ENCODE data around the gene RAP1GAP2.

Gene RAP1GAP2

DNA sequence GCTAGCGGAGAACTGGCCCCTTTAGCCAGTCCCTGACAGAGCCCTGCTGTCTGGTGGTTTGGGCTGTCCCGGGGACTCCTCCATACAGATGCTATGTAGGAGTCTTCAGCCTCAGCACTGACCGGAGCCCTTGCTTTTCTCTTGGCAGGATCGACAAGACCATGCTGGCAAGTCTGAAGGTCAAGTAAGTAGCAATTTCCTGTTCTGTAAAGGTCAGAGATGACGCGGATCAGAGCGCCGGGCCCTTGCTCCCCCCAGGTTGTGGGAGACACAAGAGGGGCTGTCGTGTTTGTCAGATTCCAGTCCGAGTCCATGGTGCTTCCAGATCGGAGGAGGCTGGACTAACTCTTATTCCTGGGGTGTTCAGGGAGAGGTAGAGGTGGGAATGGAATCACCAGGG lies 4.1 kb downstream of the RAP1GAP2 start:
- no peak overlapping the region for H3K4me3 ChIP-seq (ENCODE audit: low read depth, low read length)
- POLR2A ChIA-PET, result no interaction called here
- no peak overlapping the region for H3K27ac ChIP-seq (ENCODE audit: extremely low read depth, low read depth, low read length)
- no peaks in the 10 kb centered on the region for H3K4me1 ChIP-seq (ENCODE audit: control insufficient read depth, insufficient read depth, low read length)
- CTCF ChIA-PET, result no interaction called here
- H3K36me3 ChIP-seq (ENCODE audit: control insufficient read depth in 2 of 2, insufficient read depth in 1 of 2, low read length in 2 of 2), result no peaks in the 10 kb centered on the region
- H3K9me3 ChIP-seq (ENCODE audit: control insufficient read depth, insufficient read depth, low read depth, low read length), result no peaks in the 10 kb centered on the region
- no peak for TF ChIP-seq RBAK (tag by site-specific recombination; IDR thresholded peaks at IDR 0.05)
- no peak for TF ChIP-seq OVOL3 (tag by site-specific recombination; IDR thresholded peaks at IDR 0.05)
- TF ChIP-seq ZNF600 (tag by site-specific recombination; IDR thresholded peaks at IDR 0.05), result 0 out of 2 replicates have a peak, but pooled peaks have one; percentile 18
- TF ChIP-seq HOXA7 (CRISPR knock-in tag; IDR thresholded peaks at IDR 0.05; ENCODE audit: borderline replicate concordance), result no peak

DNA sequence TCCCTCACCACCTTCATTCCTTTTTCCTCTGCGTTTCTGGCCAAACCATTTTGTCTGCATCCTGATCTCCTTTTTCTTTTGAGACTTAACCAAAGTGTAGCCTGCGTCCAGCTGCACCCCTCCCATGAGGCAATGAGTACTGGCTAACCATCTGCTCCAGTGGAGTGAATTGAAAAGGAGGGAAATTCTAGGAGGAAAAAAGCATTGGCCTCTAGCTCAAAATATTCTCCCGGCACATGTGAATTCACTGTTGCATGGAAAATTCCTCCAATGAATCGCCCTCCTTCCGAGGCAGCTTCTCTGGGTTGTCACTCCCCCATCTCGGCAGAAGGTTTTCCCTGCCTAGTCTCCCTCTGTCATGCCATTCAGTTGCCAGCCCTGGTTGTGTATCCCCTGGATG lies 5.6 kb downstream of the RAP1GAP2 start:
- no peak for TF ChIP-seq ZNF311 (tag by site-specific recombination; IDR thresholded peaks at IDR 0.05; ENCODE audit: borderline replicate concordance)
- no peak for TF ChIP-seq ZNF174 (tag by site-specific recombination; IDR thresholded peaks at IDR 0.05)
- no peak for TF ChIP-seq ZSCAN16 (tag by site-specific recombination; IDR thresholded peaks at IDR 0.05)
- TF ChIP-seq KLF17 (tag by site-specific recombination; IDR thresholded peaks at IDR 0.05), result no peak
- TF ChIP-seq ZXDB (tag by site-specific recombination; IDR thresholded peaks at IDR 0.05), result no peak
- TF ChIP-seq MZF1 (tag by site-specific recombination; IDR thresholded peaks at IDR 0.05; ENCODE audit: borderline replicate concordance), result no peak
- no peak for TF ChIP-seq OVOL3 (tag by site-specific recombination; IDR thresholded peaks at IDR 0.05)
- TF ChIP-seq ZNF76 (tag by site-specific recombination; IDR thresholded peaks at IDR 0.05; ENCODE audit: borderline replicate concordance, low read depth), result no peak
- TF ChIP-seq ZNF148 (tag by site-specific recombination; IDR thresholded peaks at IDR 0.05; ENCODE audit: borderline replicate concordance), result no peak
- no peak for TF ChIP-seq GLIS2 (tag by site-specific recombination; IDR thresholded peaks at IDR 0.05)
- TF ChIP-seq ZNF776 (tag by site-specific recombination; IDR thresholded peaks at IDR 0.05; ENCODE audit: borderline replicate concordance), result no peak
- TF ChIP-seq ZNF660 (tag by site-specific recombination; IDR thresholded peaks at IDR 0.05), result no peak
- TF ChIP-seq, protein P1, sequence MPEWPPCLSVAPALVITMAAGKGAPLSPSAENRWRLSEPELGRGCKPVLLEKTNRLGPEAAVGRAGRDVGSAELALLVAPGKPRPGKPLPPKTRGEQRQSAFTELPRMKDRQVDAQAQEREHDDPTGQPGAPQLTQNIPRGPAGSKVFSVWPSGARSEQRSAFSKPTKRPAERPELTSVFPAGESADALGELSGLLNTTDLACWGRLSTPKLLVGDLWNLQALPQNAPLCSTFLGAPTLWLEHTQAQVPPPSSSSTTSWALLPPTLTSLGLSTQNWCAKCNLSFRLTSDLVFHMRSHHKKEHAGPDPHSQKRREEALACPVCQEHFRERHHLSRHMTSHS (tag by site-specific recombination; IDR thresholded peaks at IDR 0.05), result no peak
- TF ChIP-seq ZNF423 (tag by site-specific recombination; IDR thresholded peaks at IDR 0.05), result no peak
- TF ChIP-seq, protein P2, sequence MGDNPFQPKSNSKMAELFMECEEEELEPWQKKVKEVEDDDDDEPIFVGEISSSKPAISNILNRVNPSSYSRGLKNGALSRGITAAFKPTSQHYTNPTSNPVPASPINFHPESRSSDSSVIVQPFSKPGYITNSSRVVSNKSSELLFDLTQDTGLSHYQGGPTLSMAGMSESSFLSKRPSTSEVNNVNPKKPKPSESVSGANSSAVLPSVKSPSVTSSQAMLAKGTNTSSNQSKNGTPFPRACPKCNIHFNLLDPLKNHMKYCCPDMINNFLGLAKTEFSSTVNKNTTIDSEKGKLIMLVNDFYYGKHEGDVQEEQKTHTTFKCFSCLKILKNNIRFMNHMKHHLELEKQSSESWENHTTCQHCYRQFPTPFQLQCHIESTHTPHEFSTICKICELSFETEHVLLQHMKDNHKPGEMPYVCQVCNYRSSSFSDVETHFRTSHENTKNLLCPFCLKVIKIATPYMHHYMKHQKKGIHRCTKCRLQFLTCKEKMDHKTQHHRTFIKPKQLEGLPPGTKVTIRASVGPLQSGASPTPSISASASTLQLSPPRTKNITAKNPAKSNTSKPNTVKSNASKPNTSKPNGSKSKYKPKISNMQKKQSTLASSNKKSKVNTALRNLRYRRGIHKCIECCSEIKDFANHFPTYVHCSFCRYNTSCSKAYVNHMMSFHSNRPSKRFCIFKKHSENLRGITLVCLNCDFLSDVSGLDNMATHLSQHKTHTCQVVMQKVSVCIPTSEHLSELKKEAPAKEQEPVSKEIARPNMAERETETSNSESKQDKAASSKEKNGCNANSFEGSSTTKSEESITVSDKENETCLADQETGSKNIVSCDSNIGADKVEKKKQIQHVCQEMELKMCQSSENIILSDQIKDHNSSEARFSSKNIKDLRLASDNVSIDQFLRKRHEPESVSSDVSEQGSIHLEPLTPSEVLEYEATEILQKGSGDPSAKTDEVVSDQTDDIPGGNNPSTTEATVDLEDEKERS (tag by site-specific recombination; IDR thresholded peaks at IDR 0.05), result no peak
- no peak for TF ChIP-seq ZBTB8A (tag by site-specific recombination; IDR thresholded peaks at IDR 0.05)
- TF ChIP-seq HOXC10 (CRISPR knock-in tag; IDR thresholded peaks at IDR 0.05), result no peak
- TF ChIP-seq, protein P3, sequence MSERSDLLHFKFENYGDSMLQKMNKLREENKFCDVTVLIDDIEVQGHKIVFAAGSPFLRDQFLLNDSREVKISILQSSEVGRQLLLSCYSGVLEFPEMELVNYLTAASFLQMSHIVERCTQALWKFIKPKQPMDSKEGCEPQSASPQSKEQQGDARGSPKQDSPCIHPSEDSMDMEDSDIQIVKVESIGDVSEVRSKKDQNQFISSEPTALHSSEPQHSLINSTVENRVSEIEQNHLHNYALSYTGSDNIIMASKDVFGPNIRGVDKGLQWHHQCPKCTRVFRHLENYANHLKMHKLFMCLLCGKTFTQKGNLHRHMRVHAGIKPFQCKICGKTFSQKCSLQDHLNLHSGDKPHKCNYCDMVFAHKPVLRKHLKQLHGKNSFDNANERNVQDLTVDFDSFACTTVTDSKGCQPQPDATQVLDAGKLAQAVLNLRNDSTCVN (tag by site-specific recombination; optimal IDR thresholded peaks at IDR 0.05), result no peak
- TF ChIP-seq ZNF121 (tag by site-specific recombination; IDR thresholded peaks at IDR 0.05), result no peak
- ChIA-PET POLR2A (no interaction called here), CTCF (interaction anchor here (0.6 to 3.0 kb wide), 5 partner anchors 15 to 1203 kb away, joined by 3 to 11 read pairs (median 3); no protein-coding TSS in a partner anchor)
- no peaks in the 10 kb centered on the region for H3K4me1 ChIP-seq (ENCODE audit: control insufficient read depth, insufficient read depth, low read length)
- no peaks in the 10 kb centered on the region for H3K9me3 ChIP-seq (ENCODE audit: control insufficient read depth, insufficient read depth, low read depth, low read length)
- H3K4me3 ChIP-seq (ENCODE audit: low read depth, low read length), result no peak overlapping the region
- no peak overlapping the region for H3K27ac ChIP-seq (ENCODE audit: extremely low read depth, low read depth, low read length)
- H3K36me3 ChIP-seq (ENCODE audit: control insufficient read depth in 2 of 2, insufficient read depth in 1 of 2, low read length in 2 of 2), result no peaks in the 10 kb centered on the region
